Transverse colon (tissue), 4 donors: ENCODE measurements around the gene SLK. TPM values are rescaled to one million over a fixed set of nuclear protein-coding genes. Genes with fewer than 3 reads are reported as not detected.

Experiments used
- DNase-seq: peaks from one replicate; pipeline ENCODE4 v3.0.0-alpha.2; 2019
- H3K27ac ChIP-seq, 4 donors: fragments of 200-600 bp; sonication (generic); 2 replicates each; pipeline ENCODE4 v1.5.1; 2016 to 2018; ENCODE audit warnings: inconsistent platforms in 4 of 4
- H3K27me3 ChIP-seq: fragments of 200-600 bp; sonication (generic); 2 replicates; pipeline ENCODE4 v1.5.1; 2017; ENCODE audit warnings: inconsistent platforms
- H3K36me3 ChIP-seq, 4 donors: fragments of 200-600 bp; sonication (generic); 2 replicates each; pipeline ENCODE4 v1.5.1; 2017 to 2019; ENCODE audit warnings: inconsistent platforms in 4 of 4
- H3K4me1 ChIP-seq, 4 donors: fragments of 200-600 bp; sonication (generic); 2 replicates each; pipeline ENCODE4 v1.5.1; 2017 to 2020; ENCODE audit warnings: inconsistent platforms in 4 of 4
- H3K4me3 ChIP-seq, 4 donors: fragments of 200-600 bp; sonication (generic); 1 replicate in 1 of 4; 2 replicates in 3 of 4; pipeline versions ENCODE4 v1.5.1 to v1.6.1; 2017 to 2019; ENCODE audit warnings: inconsistent platforms in 4 of 4
- H3K9me3 ChIP-seq, 2 donors: fragments of 200-600 bp; sonication (generic); 2 replicates each; pipeline ENCODE4 v1.5.1; 2017 to 2019; ENCODE audit warnings: inconsistent platforms in 2 of 2
- EP300 ChIP-seq: sonication (generic); formaldehyde crosslinking; IDR thresholded peaks from one replicate; pipeline ENCODE4 v1.6.1; 2017; ENCODE audit warnings: antibody characterized with exemption, low read depth
- POLR2A ChIP-seq: fragments of 450-650 bp; IDR thresholded peaks from one replicate; pipeline ENCODE4 v1.6.1; 2016; ENCODE audit warnings: antibody characterized with exemption, mild to moderate bottlenecking, moderate library complexity
- POLR2AphosphoS5 ChIP-seq, 3 donors: sonication (generic); formaldehyde crosslinking; IDR thresholded peaks; one replicate each; pipeline ENCODE4 v1.6.1; 2016; ENCODE audit warnings: antibody characterized with exemption in 3 of 3
- WGBS, 2 donors: methylation state at CpG; one replicate each; pipeline ENCODE4 v1.1.5; 2018; ENCODE audit warnings: low coverage in 1 of 2; 5-methylcytosine and 5-hydroxymethylcytosine counted together
- in situ Hi-C, 4 donors: fragments of 200-750 bp; cut with MboI; loops; one replicate each; pipeline versions ENCODE4 v1.15.0 to v1.15.1; 2017; ENCODE audit warnings: low sequenced_read_pairs in 3 of 4, low pct_ligation_motif_present in 1 of 4, low pct_unique_long_range_greater_than_20kb in 1 of 4
- intact Hi-C: fragments of 100-400 bp; cut with DNase I; formaldehyde crosslinking; loops from one replicate; pipeline ENCODE4 v1.15.1; 2023; ENCODE audit warnings: low total_unique reads
- total RNA-seq, 4 donors: library from RNA; depleted of rRNA; stranded (reverse); fragments of >200 nt; gene quantifications; one replicate each; pipeline ENCODE4 v1.1.0, GENCODE V29; 2016
- TF ChIP-seq, protein P1 (sequence below), 5 experiments: fragments of 200-600 bp in 3 of 5; fragments of 450-650 bp in 2 of 5; sonication (generic) in 3 of 5; IDR thresholded peaks; 1 replicate in 2 of 5; 2 replicates in 3 of 5; pipeline ENCODE4 v1.5.1; 2016 to 2017; ENCODE audit warnings: antibody characterized with exemption in 5 of 5, inconsistent platforms in 3 of 5, mild to moderate bottlenecking in 2 of 5, moderate library complexity in 1 of 5

Gene SLK
- total RNA-seq, 4 donors from 2014 or later, result 33.2 to 76.4 (median 55.7) TPM

- Histone ChIP-seq H3K36me3 (no peaks in the 10 kb centered on the region), H3K27me3 (no peaks in the 10 kb centered on the region), H3K4me1 (no peaks in the 10 kb centered on the region), H3K9me3 (no peaks in the 10 kb centered on the region), H3K27ac (no peak overlapping the region), H3K4me3 (no peak overlapping the region)
- TF ChIP-seq, protein P1, sequence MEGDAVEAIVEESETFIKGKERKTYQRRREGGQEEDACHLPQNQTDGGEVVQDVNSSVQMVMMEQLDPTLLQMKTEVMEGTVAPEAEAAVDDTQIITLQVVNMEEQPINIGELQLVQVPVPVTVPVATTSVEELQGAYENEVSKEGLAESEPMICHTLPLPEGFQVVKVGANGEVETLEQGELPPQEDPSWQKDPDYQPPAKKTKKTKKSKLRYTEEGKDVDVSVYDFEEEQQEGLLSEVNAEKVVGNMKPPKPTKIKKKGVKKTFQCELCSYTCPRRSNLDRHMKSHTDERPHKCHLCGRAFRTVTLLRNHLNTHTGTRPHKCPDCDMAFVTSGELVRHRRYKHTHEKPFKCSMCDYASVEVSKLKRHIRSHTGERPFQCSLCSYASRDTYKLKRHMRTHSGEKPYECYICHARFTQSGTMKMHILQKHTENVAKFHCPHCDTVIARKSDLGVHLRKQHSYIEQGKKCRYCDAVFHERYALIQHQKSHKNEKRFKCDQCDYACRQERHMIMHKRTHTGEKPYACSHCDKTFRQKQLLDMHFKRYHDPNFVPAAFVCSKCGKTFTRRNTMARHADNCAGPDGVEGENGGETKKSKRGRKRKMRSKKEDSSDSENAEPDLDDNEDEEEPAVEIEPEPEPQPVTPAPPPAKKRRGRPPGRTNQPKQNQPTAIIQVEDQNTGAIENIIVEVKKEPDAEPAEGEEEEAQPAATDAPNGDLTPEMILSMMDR (IDR thresholded peaks at IDR 0.05), result no peak
- TF ChIP-seq EP300, result no peak
- no peak for TF ChIP-seq POLR2AphosphoS5 (IDR thresholded peaks at IDR 0.05)
- TF ChIP-seq POLR2A, result no peak
- DNase-seq, result no peak
- intact Hi-C loops, result no loop called here
- in situ Hi-C loops, result no loop called here
- 95 to 100% methylated on average over 1 to 6 of the region's 6 CpGs for WGBS, 2 donors
Measured at GRCh38 chr10:104061196-104061595, 94.3 kb downstream of the SLK start.

- in situ Hi-C loops, result no loop called here
Measured at GRCh38 chr10:104065748-104066147, 98.8 kb downstream of the SLK start.

DNA sequence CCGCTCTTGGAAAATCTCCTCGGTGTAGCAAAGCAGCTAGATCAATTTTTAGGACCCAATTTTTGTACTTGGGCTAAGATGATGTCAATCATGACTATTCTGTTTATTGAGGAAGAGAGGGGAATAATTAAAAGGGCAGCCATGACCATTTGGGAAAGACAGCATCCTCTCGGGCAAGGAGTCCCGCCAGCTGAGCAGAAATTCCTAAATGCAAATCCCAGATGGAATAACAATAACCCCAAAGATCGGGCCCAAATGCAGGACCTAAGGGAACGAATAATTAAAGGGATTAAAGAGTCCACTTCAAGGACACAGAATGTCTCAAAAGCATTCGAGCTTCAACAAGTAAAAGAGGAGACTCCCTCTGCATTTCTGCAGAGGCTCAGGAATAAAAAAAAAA is 100.0 kb downstream of the SLK start:
- DNase-seq, result no peak
- Histone ChIP-seq H3K27me3 (no peaks in the 10 kb centered on the region), H3K9me3 (no peaks in the 10 kb centered on the region), H3K4me3 (no peak overlapping the region), H3K27ac (no peak overlapping the region), H3K36me3 (no peaks in the 10 kb centered on the region), H3K4me1 (peaks cover 0 to 8% (median 0%) of the 10 kb centered on the region in 4 donors)
- TF ChIP-seq POLR2A (no peak), EP300 (no peak), POLR2AphosphoS5 (IDR thresholded peaks at IDR 0.05) (no peak)
- WGBS, 2 donors, result 84 to 90% methylated on average over 6 to 7 of the region's 7 CpGs
- intact Hi-C loops, result no loop called here
- in situ Hi-C loops, result no loop called here

More at GRCh38 chr10:104065748-104066147, 98.8 kb downstream of the SLK start:
- DNase-seq, result no peak
- H3K27me3 ChIP-seq, result no peaks in the 10 kb centered on the region
- WGBS, 2 donors, result 83% methylated on average over 1 of the region's 1 CpG; no CpG with 5 or more reads in 1 of the 2 donors
- intact Hi-C loops, result no loop called here
- no peaks in the 10 kb centered on the region for H3K9me3 ChIP-seq
- H3K4me1 ChIP-seq, result peaks cover 0 to 8% (median 0%) of the 10 kb centered on the region in 4 donors
- no peak overlapping the region for H3K4me3 ChIP-seq
- TF ChIP-seq POLR2AphosphoS5 (IDR thresholded peaks at IDR 0.05), result no peak
- TF ChIP-seq, protein P1 (IDR thresholded peaks at IDR 0.05), result no peak
- TF ChIP-seq EP300, result no peak
- no peak for TF ChIP-seq POLR2A
- no peaks in the 10 kb centered on the region for H3K36me3 ChIP-seq
- H3K27ac ChIP-seq, result no peak overlapping the region

GRCh38 chr10:104067525-104067924 is 100.6 kb downstream of the SLK start:
- no peaks in the 10 kb centered on the region for H3K27me3 ChIP-seq
- 78 to 83% methylated on average over 9 to 12 of the region's 12 CpGs for WGBS, 2 donors
- peaks cover 0 to 8% (median 0%) of the 10 kb centered on the region in 4 donors for H3K4me1 ChIP-seq
- no peak overlapping the region for H3K27ac ChIP-seq
- TF ChIP-seq POLR2AphosphoS5 (IDR thresholded peaks at IDR 0.05), result no peak
- TF ChIP-seq EP300, result no peak
- no peak for TF ChIP-seq POLR2A
- TF ChIP-seq, protein P1 (IDR thresholded peaks at IDR 0.05), result no peak
- no peaks in the 10 kb centered on the region for H3K9me3 ChIP-seq
- DNase-seq, result no peak
- intact Hi-C loops (no loop called here), in situ Hi-C loops (no loop called here)
- H3K36me3 ChIP-seq, result no peaks in the 10 kb centered on the region
- no peak overlapping the region for H3K4me3 ChIP-seq

- intact Hi-C loops, result no loop called here
- Histone ChIP-seq H3K36me3 (no peaks in the 10 kb centered on the region), H3K4me1 (peaks cover 0 to 8% (median 0%) of the 10 kb centered on the region in 4 donors), H3K27me3 (no peaks in the 10 kb centered on the region), H3K4me3 (no peak overlapping the region), H3K9me3 (no peaks in the 10 kb centered on the region), H3K27ac (no peak overlapping the region)
- peak; percentile 31 for DNase-seq
- in situ Hi-C loops, result no loop called here
- TF ChIP-seq EP300, result no peak
- TF ChIP-seq, protein P1 (IDR thresholded peaks at IDR 0.05), result no peak
- no peak for TF ChIP-seq POLR2A
- TF ChIP-seq POLR2AphosphoS5 (IDR thresholded peaks at IDR 0.05), result no peak
- 24 to 39% methylated on average over 5 to 6 of the region's 6 CpGs for WGBS, 2 donors
Measured at GRCh38 chr10:104069613-104070012, 102.7 kb downstream of the SLK start.
